OCI-LY7 (cell line): ENCODE results near the gene VPS26B. TPM values are rescaled to one million over a fixed set of nuclear protein-coding genes. Genes with fewer than 3 reads are reported as not detected.

Experiments
- BruUV-seq: library from RNA; stranded (reverse); fragments of 400-500 nt; replicated peaks from 2 replicates; lab custom pipeline; 2021; lab: Mats Ljungman, UMichigan
- CTCF ChIA-PET: fragments of 300-600 bp; sonication (Branson Sonifier 250); formaldehyde crosslinking; loops from one replicate; lab custom pipeline; 2022; ENCODE audit warnings: antibody characterized with exemption; ENCODE audit not compliant: unreplicated experiment; lab: Charles Lee
- POLR2A ChIA-PET: fragments of 300-600 bp; sonication (Branson Sonifier 250); formaldehyde crosslinking; loops from one replicate; lab custom pipeline; 2022; ENCODE audit warnings: antibody characterized with exemption; lab: Charles Lee
- DNase-seq: peaks from one replicate; pipeline ENCODE4 v3.0.0-alpha.2; 2015; ENCODE audit warnings: low spot score
- H2AFZ ChIP-seq: fragments of 200-600 bp; sonication (generic), shearing (Covaris generic); 2 replicates; pipeline ENCODE4 v1.6.1; 2014; ENCODE audit warnings: mild to moderate bottlenecking, antibody characterized with exemption, low read length, moderate library complexity
- H3K27ac ChIP-seq: fragments of 200-600 bp; sonication (generic); 2 replicates; pipeline ENCODE4 v1.5.1; 2014; ENCODE audit warnings: mixed run types, low read depth, mild to moderate bottlenecking, moderate library complexity, low read length, inconsistent platforms; ENCODE audit not compliant: poor library complexity, severe bottlenecking
- H3K36me3 ChIP-seq: fragments of 200-600 bp; sonication (generic); 2 replicates; pipeline ENCODE4 v1.6.1; 2014; ENCODE audit warnings: mild to moderate bottlenecking, antibody characterized with exemption, low read length, moderate library complexity, mixed read lengths; ENCODE audit not compliant: insufficient read depth
- H3K4me1 ChIP-seq: fragments of 200-600 bp; sonication (generic); 2 replicates; pipeline ENCODE4 v1.5.1; 2014; ENCODE audit warnings: mild to moderate bottlenecking, low read length; ENCODE audit not compliant: insufficient read depth, poor library complexity, severe bottlenecking
- H3K4me2 ChIP-seq: fragments of 200-600 bp; sonication (generic); 2 replicates; pipeline ENCODE4 v1.6.1; 2014; ENCODE audit warnings: mild to moderate bottlenecking, low read length
- H3K4me3 ChIP-seq: fragments of 200-600 bp; sonication (generic); 2 replicates; pipeline ENCODE4 v1.5.1; 2014; ENCODE audit warnings: mild to moderate bottlenecking, low read depth, low read length; ENCODE audit not compliant: poor library complexity, severe bottlenecking
- H3K79me2 ChIP-seq: fragments of 200-600 bp; sonication (generic); 2 replicates; pipeline ENCODE4 v1.6.1; 2016; ENCODE audit warnings: low read depth, mild to moderate bottlenecking, low read length, moderate library complexity, mixed read lengths; ENCODE audit not compliant: insufficient read depth
- H3K9me2 ChIP-seq: fragments of 200-600 bp; sonication (generic); 2 replicates; pipeline ENCODE4 v1.6.1; 2016; ENCODE audit warnings: mild to moderate bottlenecking, low read length, mixed read lengths; ENCODE audit not compliant: insufficient read depth
- H3K9me3 ChIP-seq: fragments of 200-600 bp; sonication (generic); 2 replicates; pipeline ENCODE4 v1.6.1; 2014; ENCODE audit warnings: mild to moderate bottlenecking, mixed run types, low read length, mixed read lengths
- H4K20me1 ChIP-seq: fragments of 200-600 bp; sonication (generic); 2 replicates; pipeline ENCODE4 v1.6.1; 2014; ENCODE audit warnings: mild to moderate bottlenecking, antibody characterized with exemption, low read length, moderate library complexity, mixed read lengths; ENCODE audit not compliant: insufficient read depth
- CTCF ChIP-seq: fragments of 200-600 bp; sonication (generic); conservative IDR thresholded peaks from 2 replicates; pipeline ENCODE4 v1.5.1; 2014; ENCODE audit warnings: mild to moderate bottlenecking, antibody characterized with exemption, low read length, moderate library complexity, mixed read lengths
- EZH2phosphoT487 ChIP-seq: fragments of 200-600 bp; sonication (generic); IDR thresholded peaks from 2 replicates; pipeline ENCODE4 v1.6.1; 2018; ENCODE audit warnings: low read depth, borderline replicate concordance, mild to moderate bottlenecking, mixed run types, antibody characterized with exemption, low read length, moderate library complexity, mixed read lengths
- intact Hi-C: fragments of 100-400 bp; cut with micrococcal nuclease; formaldehyde crosslinking; loops from one replicate; pipeline ENCODE4 v1.10.0; 2022; ENCODE audit not compliant: unreplicated experiment
- total RNA-seq, 2 experiments: library from RNA; depleted of rRNA in 1 of 2; stranded (reverse); fragments of >200 nt in 1 of 2; shearing (Covaris generic) in 1 of 2; gene quantifications; 2 replicates each; pipeline ENCODE4 v1.2.3, GENCODE V29; 2014 to 2022

Gene VPS26B
- total RNA-seq, 2 experiments from 2014 or later: 24.9 to 25.1 TPM

DNA sequence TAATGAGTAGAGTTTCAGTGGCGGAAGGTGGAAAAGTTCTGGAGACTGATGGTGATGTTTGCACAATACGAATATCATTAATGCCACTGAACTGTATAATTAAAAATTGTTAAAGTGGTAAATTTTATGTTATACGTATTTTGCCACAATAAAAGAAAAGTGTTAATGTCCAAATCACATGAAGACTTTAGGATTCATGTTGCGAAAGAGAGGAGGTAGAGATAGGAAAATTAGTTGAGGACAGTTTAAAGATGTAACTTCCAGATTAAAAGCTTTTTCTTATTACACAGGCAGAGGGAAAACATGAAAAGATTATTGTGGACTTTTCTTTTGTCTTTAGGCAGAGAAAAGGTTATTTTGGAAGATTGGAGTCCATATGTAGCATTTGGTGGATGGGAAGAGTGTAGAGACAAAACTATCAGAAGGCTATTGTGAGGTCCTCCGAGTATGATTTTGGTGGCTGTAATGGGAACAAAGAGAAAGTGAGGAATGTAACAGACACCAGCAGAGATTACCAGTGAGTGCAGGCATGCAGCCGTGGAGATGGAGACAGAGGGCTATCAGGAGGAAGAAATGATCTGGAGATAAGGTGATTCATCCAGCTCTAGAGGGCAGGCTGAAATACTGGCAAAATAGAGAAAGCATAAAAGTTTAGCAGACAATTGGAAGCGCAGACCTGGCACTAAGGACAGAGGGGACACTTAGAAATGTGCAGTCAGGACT, 12.5 kb downstream of the VPS26B start:
- Histone ChIP-seq H3K27ac (no peak overlapping the region), H4K20me1 (peaks cover 7% of the 10 kb centered on the region; the same call in 1 of the 2 replicates), H3K4me3 (no peak overlapping the region), H3K4me2 (no peak overlapping the region), H3K79me2 (no peaks in the 10 kb centered on the region), H3K36me3 (peaks cover 5% of the 10 kb centered on the region; the same call in 1 of the 2 replicates), H3K9me3 (no peaks in the 10 kb centered on the region), H2AFZ (no peak overlapping the region), H3K9me2 (no peaks in the 10 kb centered on the region), H3K4me1 (no peaks in the 10 kb centered on the region)
- no peak for DNase-seq
- TF ChIP-seq CTCF (no peak), EZH2phosphoT487 (no peak)
- CTCF ChIA-PET: no interaction called here
- no TSS peak for BruUV-seq
- POLR2A ChIA-PET: no interaction called here
- intact Hi-C loops: no loop called here

DNA sequence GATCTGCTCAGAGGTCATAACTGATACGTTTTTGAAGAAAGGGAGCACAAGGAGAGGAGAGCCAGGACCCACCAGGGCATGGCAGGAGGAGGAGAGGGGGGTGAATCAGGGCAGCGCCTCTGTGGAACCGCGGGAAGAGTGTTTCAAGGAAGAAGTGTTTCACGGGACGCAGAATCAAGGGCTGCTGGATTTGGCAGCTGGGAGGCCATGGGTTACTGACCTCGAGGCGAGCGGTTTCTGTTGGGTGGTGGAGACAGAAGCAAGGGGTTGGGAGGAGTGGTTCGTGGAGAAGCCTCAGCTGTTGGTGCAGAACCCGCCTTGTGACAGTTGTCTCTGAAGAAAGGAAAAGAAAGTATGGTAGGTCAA, 13.1 kb downstream of the VPS26B start:
- H2AFZ ChIP-seq: no peak overlapping the region
- POLR2A ChIA-PET: no interaction called here
- peaks cover 5% of the 10 kb centered on the region; the same call in 1 of the 2 replicates for H3K36me3 ChIP-seq
- no peak for DNase-seq
- no peak for TF ChIP-seq EZH2phosphoT487
- TF ChIP-seq CTCF: no peak
- H3K79me2 ChIP-seq: no peaks in the 10 kb centered on the region
- intact Hi-C loops: no loop called here
- H3K4me3 ChIP-seq: no peak overlapping the region
- no peaks in the 10 kb centered on the region for H3K4me1 ChIP-seq
- H4K20me1 ChIP-seq: peaks cover 4% of the 10 kb centered on the region; the same call in 1 of the 2 replicates
- H3K4me2 ChIP-seq: no peak overlapping the region
- no peak overlapping the region for H3K27ac ChIP-seq
- no TSS peak for BruUV-seq
- no peaks in the 10 kb centered on the region for H3K9me2 ChIP-seq
- H3K9me3 ChIP-seq: no peaks in the 10 kb centered on the region
- CTCF ChIA-PET: no interaction called here

DNA sequence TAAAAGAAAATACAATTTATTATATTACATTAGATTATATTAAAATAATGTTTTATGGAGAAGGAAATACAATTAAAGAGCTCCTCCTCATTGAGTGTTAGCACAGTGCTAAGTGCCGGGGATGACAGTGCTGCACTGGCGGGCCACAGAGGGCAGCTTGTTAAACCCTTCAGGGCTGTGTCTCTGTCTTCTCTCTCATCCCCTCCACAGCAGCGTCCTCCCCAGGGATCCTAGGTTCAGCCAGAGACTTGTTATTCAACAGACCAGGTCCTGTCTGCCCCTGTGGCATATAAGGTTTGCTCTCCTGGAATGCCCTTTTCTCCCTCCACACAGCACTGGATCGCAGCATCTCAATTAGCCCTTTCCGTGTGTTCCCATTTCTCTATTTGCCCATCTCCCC, 14.5 kb downstream of the VPS26B start:
- Histone ChIP-seq H3K27ac (no peak overlapping the region), H3K4me3 (no peak overlapping the region), H3K79me2 (no peaks in the 10 kb centered on the region), H3K9me2 (no peaks in the 10 kb centered on the region), H3K4me2 (no peak overlapping the region), H2AFZ (no peak overlapping the region), H3K9me3 (no peaks in the 10 kb centered on the region), H3K4me1 (no peaks in the 10 kb centered on the region), H4K20me1 (no peaks in the 10 kb centered on the region; the same call in 1 of the 2 replicates), H3K36me3 (peaks cover 17% of the 10 kb centered on the region; the same call in 1 of the 2 replicates)
- no TSS peak for BruUV-seq
- CTCF ChIA-PET: no interaction called here
- POLR2A ChIA-PET: interaction anchor here (1.1 to 1.4 kb wide), 3 partner anchors 9 to 13 kb away, joined by 3 to 4 read pairs (median 3); no protein-coding TSS in a partner anchor
- intact Hi-C loops: no loop called here
- no peak for DNase-seq
- no peak for TF ChIP-seq CTCF
- TF ChIP-seq EZH2phosphoT487: no peak
